Prostate gland (tissue), 2 donors: ENCODE results near the gene RPTOR.
"Not testable (repeated sequence)": the region's sequence is repeated elsewhere in the genome, so short reads cannot be mapped to it uniquely, and the experiment has no call there.

Source experiments
- POLR2AphosphoS5 ChIP-seq: sonication (generic); formaldehyde crosslinking; IDR thresholded peaks from one replicate; pipeline ENCODE4 v1.6.1; 2017; ENCODE audit warnings: antibody characterized with exemption
- TF ChIP-seq, protein P1 (sequence below), 4 experiments: fragments of 200-600 bp in 2 of 4; fragments of 450-650 bp in 2 of 4; sonication (generic) in 2 of 4; IDR thresholded peaks; 1 replicate in 3 of 4; 2 replicates in 1 of 4; pipeline ENCODE4 v1.5.1; 2016 to 2019; ENCODE audit warnings: antibody characterized with exemption in 4 of 4, mild to moderate bottlenecking in 2 of 4, moderate library complexity in 2 of 4

DNA sequence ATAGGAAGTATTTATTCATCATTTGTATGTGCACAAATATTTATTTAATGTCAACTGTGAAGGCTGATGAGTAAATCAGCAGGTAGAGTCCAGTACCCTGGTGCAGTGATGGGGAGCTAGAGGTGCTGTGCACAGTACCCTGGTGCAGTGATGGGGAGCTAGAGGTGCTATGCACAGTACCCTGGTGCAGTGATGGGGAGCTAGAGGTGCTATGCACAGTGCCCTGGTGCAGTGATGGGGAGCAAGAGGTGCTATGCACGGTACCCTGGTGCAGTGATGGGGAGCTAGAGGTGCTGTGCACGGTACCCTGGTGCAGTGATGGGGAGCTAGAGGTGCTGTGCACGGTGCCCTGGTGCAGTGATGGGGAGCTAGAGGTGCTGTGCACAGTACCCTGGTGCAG is 154.6 kb downstream of the RPTOR start:
- TF ChIP-seq, protein P1, sequence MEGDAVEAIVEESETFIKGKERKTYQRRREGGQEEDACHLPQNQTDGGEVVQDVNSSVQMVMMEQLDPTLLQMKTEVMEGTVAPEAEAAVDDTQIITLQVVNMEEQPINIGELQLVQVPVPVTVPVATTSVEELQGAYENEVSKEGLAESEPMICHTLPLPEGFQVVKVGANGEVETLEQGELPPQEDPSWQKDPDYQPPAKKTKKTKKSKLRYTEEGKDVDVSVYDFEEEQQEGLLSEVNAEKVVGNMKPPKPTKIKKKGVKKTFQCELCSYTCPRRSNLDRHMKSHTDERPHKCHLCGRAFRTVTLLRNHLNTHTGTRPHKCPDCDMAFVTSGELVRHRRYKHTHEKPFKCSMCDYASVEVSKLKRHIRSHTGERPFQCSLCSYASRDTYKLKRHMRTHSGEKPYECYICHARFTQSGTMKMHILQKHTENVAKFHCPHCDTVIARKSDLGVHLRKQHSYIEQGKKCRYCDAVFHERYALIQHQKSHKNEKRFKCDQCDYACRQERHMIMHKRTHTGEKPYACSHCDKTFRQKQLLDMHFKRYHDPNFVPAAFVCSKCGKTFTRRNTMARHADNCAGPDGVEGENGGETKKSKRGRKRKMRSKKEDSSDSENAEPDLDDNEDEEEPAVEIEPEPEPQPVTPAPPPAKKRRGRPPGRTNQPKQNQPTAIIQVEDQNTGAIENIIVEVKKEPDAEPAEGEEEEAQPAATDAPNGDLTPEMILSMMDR (IDR thresholded peaks at IDR 0.05) = not testable (repeated sequence)
- not testable (repeated sequence) for TF ChIP-seq POLR2AphosphoS5
